H9 (cell line): ENCODE data around the gene PTGDR. TPM values are rescaled to one million over a fixed set of nuclear protein-coding genes. Genes with fewer than 3 reads are reported as not detected.

ENCODE experiments used
- DNase-seq: peaks from one replicate; pipeline ENCODE4 v3.0.0-alpha.2; 2017
- H2AFZ ChIP-seq: one replicate; pipeline ENCODE4 v1.6.1; 2013; ENCODE audit warnings: mild to moderate bottlenecking, low read length, control low read depth, moderate library complexity
- H2AK5ac ChIP-seq: 2 replicates; pipeline ENCODE4 v1.6.1; 2013; ENCODE audit warnings: low read length, control low read depth, mixed read lengths; ENCODE audit not compliant: insufficient read length
- H2BK120ac ChIP-seq: one replicate; pipeline ENCODE4 v1.6.1; 2013; ENCODE audit warnings: low read depth, mild to moderate bottlenecking, low read length, control low read depth, inconsistent platforms; ENCODE audit not compliant: poor library complexity, severe bottlenecking
- H2BK12ac ChIP-seq: 2 replicates; pipeline ENCODE4 v1.6.1; 2013; ENCODE audit warnings: low read length, control low read depth, mixed read lengths, low read depth; ENCODE audit not compliant: insufficient read length
- H2BK15ac ChIP-seq: 2 replicates; pipeline ENCODE4 v1.6.1; 2013; ENCODE audit warnings: low read depth, low read length, control low read depth
- H2BK20ac ChIP-seq: one replicate; pipeline ENCODE4 v1.6.1; 2013; ENCODE audit warnings: low read depth, mild to moderate bottlenecking, low read length, control low read depth, inconsistent platforms; ENCODE audit not compliant: poor library complexity, severe bottlenecking
- H2BK5ac ChIP-seq: 2 replicates; pipeline ENCODE4 v1.6.1; 2013; ENCODE audit warnings: low read length, control low read depth, mixed read lengths; ENCODE audit not compliant: insufficient read length
- H3K14ac ChIP-seq: 2 replicates; pipeline ENCODE4 v1.6.1; 2013; ENCODE audit warnings: low read length, control low read depth; ENCODE audit not compliant: insufficient read depth
- H3K18ac ChIP-seq: 2 replicates; pipeline ENCODE4 v1.6.1; 2013; ENCODE audit warnings: low read depth, mild to moderate bottlenecking, mixed read lengths, low read length, control low read depth; ENCODE audit not compliant: insufficient read length
- H3K23ac ChIP-seq: 2 replicates; pipeline ENCODE4 v1.6.1; 2013; ENCODE audit warnings: low read length, control low read depth, mixed read lengths, low read depth; ENCODE audit not compliant: insufficient read length
- H3K23me2 ChIP-seq: 2 replicates; pipeline ENCODE4 v1.6.1; 2013; ENCODE audit warnings: low read depth, mild to moderate bottlenecking, mixed read lengths, low read length, control low read depth; ENCODE audit not compliant: insufficient read length, poor library complexity, severe bottlenecking
- H3K27ac ChIP-seq: 2 replicates; pipeline ENCODE4 v1.5.1; 2013; ENCODE audit warnings: low read length, control low read depth, mixed read lengths, low read depth; ENCODE audit not compliant: insufficient read length
- H3K27me3 ChIP-seq: 2 replicates; pipeline ENCODE4 v1.6.1; 2013; ENCODE audit warnings: low read length, control low read depth, inconsistent platforms; ENCODE audit not compliant: insufficient read depth
- H3K4ac ChIP-seq: 2 replicates; pipeline ENCODE4 v1.6.1; 2013; ENCODE audit warnings: low read depth, mild to moderate bottlenecking, control low read depth, inconsistent platforms, low read length, moderate library complexity
- H3K4me1 ChIP-seq: 2 replicates; pipeline ENCODE4 v1.6.1; 2013; ENCODE audit warnings: low read length, control low read depth, inconsistent platforms; ENCODE audit not compliant: insufficient read depth
- H3K4me2 ChIP-seq: 2 replicates; pipeline ENCODE4 v1.6.1; 2013; ENCODE audit warnings: low read length, control low read depth, mixed read lengths; ENCODE audit not compliant: insufficient read length, insufficient read depth
- H3K56ac ChIP-seq: 2 replicates; pipeline ENCODE4 v1.6.1; 2013; ENCODE audit warnings: low read depth, mild to moderate bottlenecking, mixed read lengths, low read length, control low read depth; ENCODE audit not compliant: insufficient read length
- H3K79me1 ChIP-seq: 2 replicates; pipeline ENCODE4 v1.6.1; 2013; ENCODE audit warnings: low read depth, mild to moderate bottlenecking, moderate library complexity, low read length, control low read depth, inconsistent platforms; ENCODE audit not compliant: insufficient read depth, poor library complexity, severe bottlenecking
- H3K79me2 ChIP-seq: 2 replicates; pipeline ENCODE4 v1.6.1; 2013; ENCODE audit warnings: low read length, control low read depth, inconsistent platforms; ENCODE audit not compliant: insufficient read depth
- H3K9ac ChIP-seq: 2 replicates; pipeline ENCODE4 v1.6.1; 2013; ENCODE audit warnings: low read length, control low read depth, mixed read lengths; ENCODE audit not compliant: insufficient read length; ENCODE audit errors: extremely low read depth
- H3K9me3 ChIP-seq: one replicate; pipeline ENCODE4 v1.6.1; 2013; ENCODE audit warnings: low read depth, low read length, inconsistent platforms; ENCODE audit not compliant: control insufficient read depth
- H3T11ph ChIP-seq: one replicate; pipeline ENCODE4 v1.6.1; 2013; ENCODE audit warnings: mild to moderate bottlenecking, low read length, control low read depth, inconsistent platforms
- H4K20me1 ChIP-seq: one replicate; pipeline ENCODE4 v1.6.1; 2013; ENCODE audit not compliant: control insufficient read depth, insufficient read length, insufficient read depth
- H4K5ac ChIP-seq: 2 replicates; pipeline ENCODE4 v1.6.1; 2013; ENCODE audit warnings: low read depth, mild to moderate bottlenecking, mixed read lengths, low read length, control low read depth; ENCODE audit not compliant: insufficient read length
- H4K8ac ChIP-seq: replicated peaks from 2 replicates; pipeline ENCODE4 v1.6.1; 2013; ENCODE audit warnings: low read length, control low read depth, mixed read lengths, low read depth; ENCODE audit not compliant: insufficient read length
- H4K91ac ChIP-seq: 2 replicates; pipeline ENCODE4 v1.6.1; 2013; ENCODE audit warnings: low read depth, mild to moderate bottlenecking, moderate library complexity, mixed read lengths, low read length, control low read depth; ENCODE audit not compliant: insufficient read length
- H3K27ac Mint-ChIP-seq, 3 experiments: 2 replicates in 2 of 3; 3 replicates in 1 of 3; pipeline ENCODE4 v1.8.0; 2020 to 2021; ENCODE audit warnings: mixed read lengths in 3 of 3, mild to moderate bottlenecking in 1 of 3, moderate library complexity in 1 of 3
- H3K27me3 Mint-ChIP-seq: 2 replicates; pipeline ENCODE4 v1.8.0; 2021; ENCODE audit warnings: low read depth, mild to moderate bottlenecking, moderate library complexity, mixed read lengths
- H3K36me3 Mint-ChIP-seq, 3 experiments: 2 replicates in 2 of 3; 3 replicates in 1 of 3; pipeline ENCODE4 v1.8.0; 2020 to 2021; ENCODE audit warnings: low read depth in 3 of 3, mixed read lengths in 3 of 3; ENCODE audit not compliant: insufficient read depth in 1 of 3
- H3K4me1 Mint-ChIP-seq, 2 experiments: 2 replicates each; pipeline ENCODE4 v1.8.0; 2020; ENCODE audit warnings: mixed read lengths in 2 of 2
- H3K4me3 Mint-ChIP-seq, 2 experiments: 2 replicates in 1 of 2; 3 replicates in 1 of 2; pipeline ENCODE4 v1.8.0; 2020 to 2021; ENCODE audit warnings: mild to moderate bottlenecking in 2 of 2, mixed read lengths in 2 of 2, moderate library complexity in 1 of 2
- H3K9me3 Mint-ChIP-seq, 2 experiments: 2 replicates in 1 of 2; 3 replicates in 1 of 2; pipeline ENCODE4 v1.8.0; 2020; ENCODE audit warnings: mild to moderate bottlenecking in 2 of 2, mixed read lengths in 2 of 2, moderate library complexity in 1 of 2
- WGBS: extraction: QIAGEN DNeasy Blood & Tissue Kit; methylation state at CpG from one replicate; pipeline ENCODE4 v1.1.7; 2013; ENCODE audit warnings: missing lambda C conversion rate, low lambda C conversion rate, mixed read lengths; ENCODE audit not compliant: insufficient read length; ENCODE audit errors: extremely low coverage; 5-methylcytosine and 5-hydroxymethylcytosine counted together
- total RNA-seq: library from RNA; stranded (reverse); gene quantifications from 2 replicates; pipeline ENCODE4 v1.2.1, GENCODE V29; 2021
- TF ChIP-seq, protein P1 (sequence below): fragments of 200-600 bp; sonication (generic); conservative IDR thresholded peaks from 3 replicates; pipeline ENCODE4 v1.8.0; 2021; ENCODE audit warnings: antibody characterized with exemption, mild to moderate bottlenecking

PTGDR gene
- total RNA-seq, 1 experiment from 2014 or later = not detected

GRCh38 chr14:52219488-52220084 is 47.9 kb upstream of the PTGDR start:
- H3K27me3 Mint-ChIP-seq = peaks cover 2% of the 10 kb centered on the region; the same call in 1 of the 2 replicates
- no peaks in the 10 kb centered on the region for H3K27me3 ChIP-seq
- TF ChIP-seq, protein P1, sequence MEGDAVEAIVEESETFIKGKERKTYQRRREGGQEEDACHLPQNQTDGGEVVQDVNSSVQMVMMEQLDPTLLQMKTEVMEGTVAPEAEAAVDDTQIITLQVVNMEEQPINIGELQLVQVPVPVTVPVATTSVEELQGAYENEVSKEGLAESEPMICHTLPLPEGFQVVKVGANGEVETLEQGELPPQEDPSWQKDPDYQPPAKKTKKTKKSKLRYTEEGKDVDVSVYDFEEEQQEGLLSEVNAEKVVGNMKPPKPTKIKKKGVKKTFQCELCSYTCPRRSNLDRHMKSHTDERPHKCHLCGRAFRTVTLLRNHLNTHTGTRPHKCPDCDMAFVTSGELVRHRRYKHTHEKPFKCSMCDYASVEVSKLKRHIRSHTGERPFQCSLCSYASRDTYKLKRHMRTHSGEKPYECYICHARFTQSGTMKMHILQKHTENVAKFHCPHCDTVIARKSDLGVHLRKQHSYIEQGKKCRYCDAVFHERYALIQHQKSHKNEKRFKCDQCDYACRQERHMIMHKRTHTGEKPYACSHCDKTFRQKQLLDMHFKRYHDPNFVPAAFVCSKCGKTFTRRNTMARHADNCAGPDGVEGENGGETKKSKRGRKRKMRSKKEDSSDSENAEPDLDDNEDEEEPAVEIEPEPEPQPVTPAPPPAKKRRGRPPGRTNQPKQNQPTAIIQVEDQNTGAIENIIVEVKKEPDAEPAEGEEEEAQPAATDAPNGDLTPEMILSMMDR = no peak

More at GRCh38 chr14:52219488-52220084, 47.9 kb upstream of the PTGDR start:
- Histone ChIP-seq H2BK15ac (no peak overlapping the region), H3K23ac (no peak overlapping the region), H4K91ac (no peak overlapping the region), H3K4me2 (no peak overlapping the region), H3K79me1 (no peaks in the 10 kb centered on the region), H3K18ac (no peak overlapping the region), H3K27ac (no peak overlapping the region), H3T11ph (no peak overlapping the region), H4K8ac (no peak overlapping the region), H3K4ac (no peak overlapping the region), H3K23me2 (no peaks in the 10 kb centered on the region), H2AFZ (no peak overlapping the region), H3K14ac (no peak overlapping the region), H3K9ac (no peak overlapping the region), H2BK5ac (no peak overlapping the region), H3K9me3 (no peaks in the 10 kb centered on the region), H3K79me2 (no peaks in the 10 kb centered on the region), H2BK120ac (no peak overlapping the region), H3K4me1 (no peaks in the 10 kb centered on the region), H2BK12ac (no peak overlapping the region), H2BK20ac (no peak overlapping the region), H3K56ac (no peak overlapping the region), H4K20me1 (no peaks in the 10 kb centered on the region), H2AK5ac (no peak overlapping the region), H4K5ac (no peak overlapping the region)
- H3K9me3 Mint-ChIP-seq = no peaks in the 10 kb centered on the region
- no peak overlapping the region for H3K27ac Mint-ChIP-seq
- H3K36me3 Mint-ChIP-seq = no peaks in the 10 kb centered on the region
- no peak overlapping the region for H3K4me3 Mint-ChIP-seq
- no CpG with 5 or more reads among the region's 4 CpGs for WGBS
- H3K4me1 Mint-ChIP-seq = peaks cover 8 to 11% of the 10 kb centered on the region in 2 experiments; a peak in 3 of 4 replicates
- DNase-seq = no peak
